Spleen (tissue), 7 donors: ENCODE data around the gene PRR5L.

ENCODE experiments used
- CTCF ChIP-seq, 11 experiments: fragments of 200-600 bp in 7 of 11; fragments of 450-650 bp in 4 of 11; sonication (generic) in 4 of 11; IDR thresholded peaks in 8 of 11; conservative IDR thresholded peaks in 3 of 11; 1 replicate in 7 of 11; 2 replicates in 4 of 11; pipeline versions ENCODE4 v1.4.0 to v1.8.0; 2016 to 2021; ENCODE audit warnings: antibody characterized with exemption in 11 of 11, inconsistent platforms in 4 of 11, mild to moderate bottlenecking in 1 of 11
- POLR2A ChIP-seq, 3 donors: fragments of 450-650 bp; IDR thresholded peaks; one replicate each; pipeline ENCODE4 v1.5.1; 2017; ENCODE audit warnings: antibody characterized with exemption in 3 of 3, mild to moderate bottlenecking in 1 of 3
- donor health status: DM: no; HTN: no; CAD: no; lungs with moderate emphysema.
- donor health status: DM: no; HTN: no; CAD: no.
- donor health status: DM: no; HTN: no; CAD: no.

GRCh38 chr11:36295926-36296325 lies at the start of gene PRR5L:
- TF ChIP-seq CTCF (IDR thresholded peaks at IDR 0.05 in 8 of 11, conservative IDR thresholded peaks at IDR 0.05 in 3 of 11) (no peak), POLR2A (IDR thresholded peaks at IDR 0.05) (no peak)
